Nephron progenitor cell (in vitro differentiated cells): ENCODE measurements around the gene RAB6A.
"Not testable (repeated sequence)": the region's sequence is repeated elsewhere in the genome, so short reads cannot be mapped to it uniquely, and the experiment has no call there.

ENCODE experiments used
- DNase-seq: peaks from one replicate; pipeline ENCODE4 v3.0.0; 2021
- H3K27ac Mint-ChIP-seq: 2 replicates; pipeline ENCODE4 v1.8.0; 2021; ENCODE audit warnings: mild to moderate bottlenecking, moderate library complexity, mixed read lengths
- H3K27me3 Mint-ChIP-seq: 2 replicates; pipeline ENCODE4 v1.8.0; 2021; ENCODE audit warnings: mild to moderate bottlenecking, low read depth, mixed read lengths; ENCODE audit not compliant: poor library complexity
- H3K36me3 Mint-ChIP-seq: 2 replicates; pipeline ENCODE4 v1.8.0; 2021; ENCODE audit warnings: low read depth, mixed read lengths
- H3K4me1 Mint-ChIP-seq: 2 replicates; pipeline ENCODE4 v1.8.0; 2021; ENCODE audit warnings: mixed read lengths
- H3K4me3 Mint-ChIP-seq: 2 replicates; pipeline ENCODE4 v1.8.0; 2021; ENCODE audit warnings: mild to moderate bottlenecking, moderate library complexity, mixed read lengths
- H3K9me3 Mint-ChIP-seq: 2 replicates; pipeline ENCODE4 v1.8.0; 2021; ENCODE audit warnings: mild to moderate bottlenecking, moderate library complexity, mixed read lengths
- TF ChIP-seq, protein P1 (sequence below): fragments of 200-600 bp; sonication (generic); IDR thresholded peaks from 2 replicates; pipeline ENCODE4 v1.5.0; 2021; ENCODE audit warnings: antibody characterized with exemption

Gene RAB6A

DNA sequence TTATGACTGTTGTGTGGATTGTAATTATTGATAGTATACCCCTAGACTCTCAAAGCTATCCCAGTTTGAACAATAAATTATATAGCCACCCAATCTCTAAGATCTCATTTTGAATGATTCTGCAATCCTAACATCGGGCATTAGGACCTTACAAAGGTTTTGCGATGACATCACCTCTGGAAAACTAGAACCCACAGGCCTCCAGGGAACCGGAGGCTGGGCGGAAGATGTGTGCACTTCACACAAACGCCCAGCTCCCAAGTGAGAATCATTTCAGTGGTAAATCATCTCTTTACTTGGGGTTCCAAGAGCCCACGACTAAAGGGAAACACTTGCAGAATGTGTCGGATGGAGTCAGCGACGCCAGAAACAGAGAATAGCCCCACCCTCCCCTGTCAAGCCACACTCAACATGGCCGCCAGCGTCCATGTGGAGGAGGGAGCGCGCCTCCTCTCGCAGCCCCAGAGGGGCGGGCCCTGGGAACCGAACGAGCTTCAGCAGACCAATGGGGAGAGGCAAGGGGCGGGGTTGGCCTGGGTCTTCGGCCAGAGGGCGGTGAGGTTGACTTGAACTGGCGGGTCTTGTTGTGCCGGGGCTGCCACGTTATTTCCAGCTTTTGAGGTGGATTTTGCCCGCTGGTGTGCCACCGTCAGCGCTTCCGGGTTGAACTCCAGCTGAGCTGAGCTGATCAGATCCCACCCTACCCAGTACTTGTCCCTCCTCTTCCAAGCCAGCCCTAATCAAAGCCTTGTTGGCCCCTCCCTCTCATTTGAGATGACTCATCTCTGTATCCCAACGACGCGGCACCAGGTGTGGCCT lies 18.4 kb upstream of the RAB6A start:
- Mint-ChIP-seq H3K4me3 (peak overlapping the region; percentile 94), H3K36me3 (peaks cover 6% of the 10 kb centered on the region), H3K27me3 (peaks cover 12% of the 10 kb centered on the region), H3K27ac (peak overlapping the region; percentile 99), H3K4me1 (peaks cover 10% of the 10 kb centered on the region), H3K9me3 (peaks cover 26% of the 10 kb centered on the region)
- peak; percentile 98 for DNase-seq
- TF ChIP-seq, protein P1, sequence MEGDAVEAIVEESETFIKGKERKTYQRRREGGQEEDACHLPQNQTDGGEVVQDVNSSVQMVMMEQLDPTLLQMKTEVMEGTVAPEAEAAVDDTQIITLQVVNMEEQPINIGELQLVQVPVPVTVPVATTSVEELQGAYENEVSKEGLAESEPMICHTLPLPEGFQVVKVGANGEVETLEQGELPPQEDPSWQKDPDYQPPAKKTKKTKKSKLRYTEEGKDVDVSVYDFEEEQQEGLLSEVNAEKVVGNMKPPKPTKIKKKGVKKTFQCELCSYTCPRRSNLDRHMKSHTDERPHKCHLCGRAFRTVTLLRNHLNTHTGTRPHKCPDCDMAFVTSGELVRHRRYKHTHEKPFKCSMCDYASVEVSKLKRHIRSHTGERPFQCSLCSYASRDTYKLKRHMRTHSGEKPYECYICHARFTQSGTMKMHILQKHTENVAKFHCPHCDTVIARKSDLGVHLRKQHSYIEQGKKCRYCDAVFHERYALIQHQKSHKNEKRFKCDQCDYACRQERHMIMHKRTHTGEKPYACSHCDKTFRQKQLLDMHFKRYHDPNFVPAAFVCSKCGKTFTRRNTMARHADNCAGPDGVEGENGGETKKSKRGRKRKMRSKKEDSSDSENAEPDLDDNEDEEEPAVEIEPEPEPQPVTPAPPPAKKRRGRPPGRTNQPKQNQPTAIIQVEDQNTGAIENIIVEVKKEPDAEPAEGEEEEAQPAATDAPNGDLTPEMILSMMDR, result no peak

DNA sequence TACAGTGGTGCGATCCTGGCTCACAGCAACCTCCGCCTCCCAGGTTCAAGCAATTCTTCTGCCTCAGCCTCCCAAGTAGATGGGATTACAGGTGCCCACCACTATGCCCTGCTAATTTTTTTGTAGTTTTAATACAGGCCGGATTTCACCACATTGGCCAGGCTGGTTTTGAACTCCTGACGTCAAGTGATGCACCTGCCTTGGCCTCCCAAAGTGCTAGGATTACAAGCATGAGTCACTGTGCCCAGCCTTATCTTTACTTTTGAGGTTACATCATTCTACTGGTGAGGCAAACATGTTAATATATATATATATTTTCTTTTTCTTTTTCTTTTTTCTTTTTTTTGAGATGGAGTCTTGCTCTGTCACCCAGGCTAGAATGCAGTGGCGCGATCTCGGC lies 9.9 kb upstream of the RAB6A start:
- H3K27me3 Mint-ChIP-seq, result peaks cover 11% of the 10 kb centered on the region
- H3K4me1 Mint-ChIP-seq, H3K27ac Mint-ChIP-seq, H3K36me3 Mint-ChIP-seq, H3K4me3 Mint-ChIP-seq, DNase-seq: not testable (repeated sequence)
- H3K9me3 Mint-ChIP-seq, result peaks cover 21% of the 10 kb centered on the region

GRCh38 chr11:73766763-73767162 lies 5.9 kb upstream of the RAB6A start:
- no peaks in the 10 kb centered on the region for H3K4me1 Mint-ChIP-seq
- peaks cover 19% of the 10 kb centered on the region for H3K27me3 Mint-ChIP-seq
- no peak for DNase-seq
- TF ChIP-seq, protein P1, result no peak
- H3K36me3 Mint-ChIP-seq, result no peaks in the 10 kb centered on the region
- H3K27ac Mint-ChIP-seq, result no peak overlapping the region
- no peak overlapping the region for H3K4me3 Mint-ChIP-seq
- H3K9me3 Mint-ChIP-seq, result no peaks in the 10 kb centered on the region

GRCh38 chr11:73762732-73763131 lies 1.9 kb upstream of the RAB6A start:
- peaks cover 10% of the 10 kb centered on the region for H3K27me3 Mint-ChIP-seq
- H3K4me1 Mint-ChIP-seq, result peaks cover 23% of the 10 kb centered on the region
- no peaks in the 10 kb centered on the region for H3K9me3 Mint-ChIP-seq
- H3K27ac Mint-ChIP-seq, result no peak overlapping the region
- no peak for DNase-seq
- peaks cover under 1% of the 10 kb centered on the region for H3K36me3 Mint-ChIP-seq
- TF ChIP-seq, protein P1, result no peak
- no peak overlapping the region for H3K4me3 Mint-ChIP-seq

GRCh38 chr11:73761403-73761945 lies 600 bp upstream of the RAB6A start:
- H3K4me3 Mint-ChIP-seq, result peak overlapping the region; percentile 97
- H3K9me3 Mint-ChIP-seq, result no peaks in the 10 kb centered on the region
- peaks cover 10% of the 10 kb centered on the region for H3K27me3 Mint-ChIP-seq
- peaks cover 4% of the 10 kb centered on the region for H3K36me3 Mint-ChIP-seq
- no peak for DNase-seq
- H3K4me1 Mint-ChIP-seq, result peaks cover 27% of the 10 kb centered on the region
- H3K27ac Mint-ChIP-seq, result peak overlapping the region; percentile 81
- TF ChIP-seq, protein P1, result no peak

DNA sequence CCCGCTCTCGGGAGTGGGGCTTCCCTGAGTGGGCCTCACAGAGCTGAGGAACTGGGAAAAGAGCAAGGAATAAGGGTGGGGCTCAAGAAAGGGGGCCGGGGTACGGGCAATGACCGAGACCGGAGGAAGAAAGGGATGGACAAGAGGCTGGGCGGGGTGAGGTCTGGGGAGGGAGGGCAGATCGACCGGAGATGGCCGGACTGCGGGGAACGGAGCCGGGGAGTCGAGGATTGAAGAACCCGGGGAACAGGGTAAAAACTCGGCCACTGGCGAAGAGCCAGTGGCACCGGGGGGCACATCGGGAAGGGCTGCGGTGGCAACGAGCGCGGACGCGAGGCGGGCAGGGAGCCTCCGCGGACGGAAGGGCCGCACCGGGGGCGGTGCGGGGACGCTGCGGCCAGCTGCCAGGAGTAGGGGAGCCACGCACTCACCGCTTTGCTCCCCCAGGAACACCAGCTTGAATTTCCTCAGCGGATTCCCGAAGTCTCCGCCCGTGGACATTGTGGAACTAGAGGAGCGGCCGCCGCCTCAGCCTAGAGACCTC lies 667 bp downstream of the RAB6A start:
- TF ChIP-seq, protein P1, result no peak
- Mint-ChIP-seq H3K4me1 (peaks cover 27% of the 10 kb centered on the region), H3K36me3 (peaks cover 4% of the 10 kb centered on the region), H3K27ac (peak overlapping the region; percentile 62), H3K4me3 (peak overlapping the region; percentile 97), H3K27me3 (peaks cover 10% of the 10 kb centered on the region), H3K9me3 (no peaks in the 10 kb centered on the region)
- peak; percentile 44 for DNase-seq
